Thoracic aorta (tissue), 2 donors: ENCODE data around the gene MAGI1. TPM values are rescaled to one million over a fixed set of nuclear protein-coding genes. Genes with fewer than 3 reads are reported as not detected.

ENCODE experiments used
- ATAC-seq: fragments of 150-250 bp; one replicate; pipeline ENCODE4 v1.8.0; 2017; ENCODE audit warnings: low read depth; ENCODE audit not compliant: insufficient number of reproducible peaks, low FRiP score
- DNase-seq: peaks from one replicate; pipeline ENCODE4 v3.0.0-alpha.2; 2020; ENCODE audit warnings: low spot score
- H3K27ac ChIP-seq, 2 donors: fragments of 200-600 bp; sonication (generic); 1 replicate in 1 of 2; 2 replicates in 1 of 2; pipeline ENCODE4 v1.5.1; 2016; ENCODE audit warnings: mild to moderate bottlenecking in 2 of 2, moderate library complexity in 2 of 2
- H3K27me3 ChIP-seq: fragments of 200-600 bp; sonication (generic); replicated peaks from 2 replicates; pipeline ENCODE4 v1.6.0; 2016; ENCODE audit warnings: mild to moderate bottlenecking; ENCODE audit not compliant: insufficient read depth
- H3K36me3 ChIP-seq: fragments of 200-600 bp; sonication (generic); one replicate; pipeline ENCODE4 v1.5.1; 2016
- H3K4me1 ChIP-seq, 2 donors: fragments of 200-600 bp; sonication (generic); 1 replicate in 1 of 2; 2 replicates in 1 of 2; pipeline versions ENCODE4 v1.5.1 to v1.6.0; 2016; ENCODE audit warnings: low read depth in 2 of 2, mild to moderate bottlenecking in 1 of 2; ENCODE audit not compliant: control insufficient read depth in 1 of 2
- H3K4me3 ChIP-seq: fragments of 200-600 bp; sonication (generic); 2 replicates; pipeline ENCODE4 v1.5.1; 2016; ENCODE audit warnings: mild to moderate bottlenecking
- H3K9me3 ChIP-seq: fragments of 200-600 bp; sonication (generic); 2 replicates; pipeline ENCODE4 v1.5.1; 2016
- total RNA-seq, 2 donors: library from RNA; depleted of rRNA; stranded (reverse); fragments of >200 nt; gene quantifications; one replicate each; pipeline versions ENCODE4 v1.1.0 to v1.2.3, GENCODE V29; 2016
- TF ChIP-seq, protein P1 (sequence below): fragments of 200-600 bp; sonication (generic); IDR thresholded peaks from one replicate; pipeline ENCODE4 v1.5.1; 2019; ENCODE audit warnings: antibody characterized with exemption

The MAGI1 gene
- total RNA-seq, 2 donors from 2014 or later, result 48.2 to 88.5 TPM

DNA sequence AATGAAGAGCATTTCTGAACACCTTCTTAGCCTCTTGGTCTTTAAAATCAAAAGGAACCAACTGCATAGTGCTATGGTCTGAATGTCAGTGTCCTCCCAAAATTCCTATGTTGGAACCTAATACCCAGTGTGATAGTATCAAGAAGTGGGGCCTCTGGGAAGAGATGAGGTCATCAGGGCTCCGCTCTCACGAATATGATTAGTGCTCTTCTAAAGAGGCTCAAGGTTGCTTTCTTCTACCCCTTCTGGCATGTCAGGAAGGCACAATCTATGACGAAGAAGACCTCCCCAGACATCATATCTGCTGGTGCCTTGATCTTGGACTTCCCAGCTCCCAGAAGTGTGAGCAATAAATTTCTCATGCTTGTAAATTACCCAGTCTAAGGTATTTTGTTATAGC, 209.5 kb downstream of the MAGI1 start:
- no peak for DNase-seq
- Histone ChIP-seq H3K27ac (no peak overlapping the region), H3K27me3 (no peaks in the 10 kb centered on the region), H3K4me3 (no peak overlapping the region), H3K4me1 (peaks cover 10 to 12% of the 10 kb centered on the region in 2 donors), H3K36me3 (no peaks in the 10 kb centered on the region), H3K9me3 (no peaks in the 10 kb centered on the region)
- TF ChIP-seq, protein P1, sequence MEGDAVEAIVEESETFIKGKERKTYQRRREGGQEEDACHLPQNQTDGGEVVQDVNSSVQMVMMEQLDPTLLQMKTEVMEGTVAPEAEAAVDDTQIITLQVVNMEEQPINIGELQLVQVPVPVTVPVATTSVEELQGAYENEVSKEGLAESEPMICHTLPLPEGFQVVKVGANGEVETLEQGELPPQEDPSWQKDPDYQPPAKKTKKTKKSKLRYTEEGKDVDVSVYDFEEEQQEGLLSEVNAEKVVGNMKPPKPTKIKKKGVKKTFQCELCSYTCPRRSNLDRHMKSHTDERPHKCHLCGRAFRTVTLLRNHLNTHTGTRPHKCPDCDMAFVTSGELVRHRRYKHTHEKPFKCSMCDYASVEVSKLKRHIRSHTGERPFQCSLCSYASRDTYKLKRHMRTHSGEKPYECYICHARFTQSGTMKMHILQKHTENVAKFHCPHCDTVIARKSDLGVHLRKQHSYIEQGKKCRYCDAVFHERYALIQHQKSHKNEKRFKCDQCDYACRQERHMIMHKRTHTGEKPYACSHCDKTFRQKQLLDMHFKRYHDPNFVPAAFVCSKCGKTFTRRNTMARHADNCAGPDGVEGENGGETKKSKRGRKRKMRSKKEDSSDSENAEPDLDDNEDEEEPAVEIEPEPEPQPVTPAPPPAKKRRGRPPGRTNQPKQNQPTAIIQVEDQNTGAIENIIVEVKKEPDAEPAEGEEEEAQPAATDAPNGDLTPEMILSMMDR, result no peak
- no peak for ATAC-seq

DNA sequence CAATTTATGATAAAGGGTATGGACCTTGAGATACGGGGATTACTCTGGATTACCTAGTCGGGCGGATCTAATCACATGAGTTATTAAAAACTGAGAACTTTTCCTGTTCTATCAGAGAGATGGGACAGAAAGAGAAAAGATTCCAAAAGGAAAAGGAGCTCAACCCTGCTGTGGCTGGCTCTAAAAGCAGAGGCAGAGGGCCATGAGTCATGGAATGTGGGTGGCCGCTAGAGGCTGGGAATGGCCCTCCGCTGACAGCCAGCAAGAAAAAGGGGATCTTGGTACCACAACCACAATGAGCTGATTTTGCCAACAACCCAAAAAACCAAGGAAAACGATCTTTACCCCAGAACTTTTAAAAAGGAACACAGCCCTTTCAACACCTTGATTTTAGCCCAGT, 210.0 kb downstream of the MAGI1 start:
- no peaks in the 10 kb centered on the region for H3K36me3 ChIP-seq
- H3K4me1 ChIP-seq, result peaks cover 4 to 12% of the 10 kb centered on the region in 2 donors
- no peaks in the 10 kb centered on the region for H3K27me3 ChIP-seq
- H3K27ac ChIP-seq, result no peak overlapping the region
- TF ChIP-seq, protein P1, result no peak
- DNase-seq (no peak), ATAC-seq (no peak)
- no peaks in the 10 kb centered on the region for H3K9me3 ChIP-seq
- H3K4me3 ChIP-seq, result no peak overlapping the region

- Histone ChIP-seq H3K9me3 (no peaks in the 10 kb centered on the region), H3K27me3 (no peaks in the 10 kb centered on the region), H3K4me1 (peaks cover 3 to 11% of the 10 kb centered on the region in 2 donors), H3K36me3 (no peaks in the 10 kb centered on the region), H3K4me3 (no peak overlapping the region), H3K27ac (no peak overlapping the region)
- TF ChIP-seq, protein P1, result no peak
- DNase-seq (no peak), ATAC-seq (no peak)
These were observed 211.6 kb downstream of the MAGI1 start for GRCh38 chr3:65827076-65827475.

DNA sequence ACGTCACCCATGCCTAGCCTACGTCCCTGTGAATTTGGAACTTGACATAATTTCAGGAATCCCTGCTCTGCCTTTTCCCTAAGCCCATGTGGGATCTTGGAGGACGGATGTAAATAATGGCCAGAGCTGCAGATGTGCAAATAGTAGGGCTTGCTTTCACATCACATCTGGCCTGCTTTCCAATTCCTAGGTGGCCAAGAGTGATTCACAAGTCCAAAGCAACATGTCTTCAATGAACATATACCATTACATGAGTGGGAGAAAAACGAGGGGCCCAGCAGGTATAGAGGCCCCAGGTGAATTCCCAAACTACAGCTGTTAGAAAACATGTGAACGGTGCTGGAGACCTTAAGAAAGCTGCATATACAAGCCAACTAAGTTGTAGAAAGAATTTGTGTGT, 214.6 kb downstream of the MAGI1 start:
- peaks cover 5% of the 10 kb centered on the region in 2 donors for H3K4me1 ChIP-seq
- H3K27me3 ChIP-seq, result no peaks in the 10 kb centered on the region
- TF ChIP-seq, protein P1, result no peak
- H3K27ac ChIP-seq, result no peak overlapping the region
- no peaks in the 10 kb centered on the region for H3K9me3 ChIP-seq
- no peaks in the 10 kb centered on the region for H3K36me3 ChIP-seq
- ATAC-seq (no peak), DNase-seq (no peak)
- no peak overlapping the region for H3K4me3 ChIP-seq

GRCh38 chr3:65820600-65820999, 218.1 kb downstream of the MAGI1 start:
- ATAC-seq, result no peak
- TF ChIP-seq, protein P1, result no peak
- DNase-seq, result no peak
- no peaks in the 10 kb centered on the region for H3K9me3 ChIP-seq
- H3K27me3 ChIP-seq, result no peaks in the 10 kb centered on the region
- no peak overlapping the region for H3K4me3 ChIP-seq
- no peak overlapping the region for H3K27ac ChIP-seq
- no peaks in the 10 kb centered on the region for H3K36me3 ChIP-seq
- H3K4me1 ChIP-seq, result peaks cover 0 to 5% of the 10 kb centered on the region in 2 donors
